Right ventricle myocardium superior (tissue), 1 donor: ENCODE measurements around the gene CR2. TPM values are rescaled to one million over a fixed set of nuclear protein-coding genes. Genes with fewer than 3 reads are reported as not detected.

ENCODE experiments used
- ATAC-seq: fragments of 200-7000 bp; cut with Tn5 transposase; one replicate; pipeline ENCODE4 v1.9.1; 2020; ENCODE audit warnings: mild to moderate bottlenecking; ENCODE audit not compliant: poor library complexity
- DNase-seq: peaks from one replicate; pipeline ENCODE4 v3.0.0-alpha.2; 2020
- intact Hi-C: fragments of 100-400 bp; cut with DNase I; formaldehyde crosslinking; loops from one replicate; pipeline ENCODE4 v1.11.2; 2022
- long read RNA-seq: library from polyadenylated mRNA; unstranded; transcript quantifications from one replicate; pipeline ENCODE4 v2.0.0, GENCODE V29; 2021
- total RNA-seq: library from RNA; stranded (reverse); fragmentation: NEBNext Ultra II Directional; extraction: Animal tissue kit (Norgen Biotek cat#: 25700); gene quantifications from one replicate; pipeline ENCODE4 v1.2.1, GENCODE V29; 2021
- donor health status: DM: no; HTN: yes; CAD: no; lungs with severe emphysema.

CR2 gene
- not detected for total RNA-seq
- long read RNA-seq = 0 reads

DNA sequence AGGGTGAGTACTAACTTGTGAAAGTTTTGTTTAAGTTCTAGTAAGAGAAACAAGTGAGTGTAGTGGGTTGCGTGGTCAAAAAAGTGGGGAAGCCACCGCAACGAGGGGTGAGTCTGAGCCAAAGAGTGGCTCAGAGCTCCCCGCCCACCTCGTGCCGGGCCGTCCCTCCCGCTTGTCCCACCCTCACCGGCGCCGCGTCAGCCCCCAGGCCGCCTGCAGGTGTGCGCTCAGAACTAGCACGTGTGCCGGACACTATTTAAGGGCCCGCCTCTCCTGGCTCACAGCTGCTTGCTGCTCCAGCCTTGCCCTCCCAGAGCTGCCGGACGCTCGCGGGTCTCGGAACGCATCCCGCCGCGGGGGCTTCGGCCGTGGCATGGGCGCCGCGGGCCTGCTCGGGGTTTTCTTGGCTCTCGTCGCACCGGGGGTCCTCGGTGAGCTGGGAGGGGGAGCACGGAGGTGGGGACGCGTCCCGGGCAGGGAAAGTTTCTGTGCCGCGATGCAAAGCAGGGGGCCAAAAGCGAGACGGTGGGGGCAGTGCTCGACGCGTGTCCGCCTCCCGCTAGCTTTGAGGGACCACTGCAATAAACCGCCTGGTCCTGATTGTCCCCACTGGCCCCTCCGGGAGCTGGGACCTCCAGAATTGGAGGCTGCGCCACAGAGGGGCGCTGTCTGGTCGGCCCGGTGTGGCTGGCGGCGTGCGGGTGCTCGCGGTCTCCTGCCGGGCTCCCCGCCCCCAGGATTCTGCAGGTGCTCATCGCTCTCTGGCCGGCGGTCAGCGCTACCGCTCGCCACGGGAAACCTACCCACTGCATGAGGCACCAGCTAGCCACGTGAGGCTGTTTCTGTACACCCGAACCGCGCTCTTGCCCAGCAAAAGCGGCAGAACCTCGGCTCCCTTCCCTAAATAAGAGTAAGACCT lies at the start of gene CR2:
CR2 (plus strand) TSS at position 283 of the 919 bp plus-strand sequence; CDS start at position 374, 91 bp downstream.
- intact Hi-C loops = no loop called here
- peak; percentile 57 for ATAC-seq
- peak; percentile 44 for DNase-seq

DNA sequence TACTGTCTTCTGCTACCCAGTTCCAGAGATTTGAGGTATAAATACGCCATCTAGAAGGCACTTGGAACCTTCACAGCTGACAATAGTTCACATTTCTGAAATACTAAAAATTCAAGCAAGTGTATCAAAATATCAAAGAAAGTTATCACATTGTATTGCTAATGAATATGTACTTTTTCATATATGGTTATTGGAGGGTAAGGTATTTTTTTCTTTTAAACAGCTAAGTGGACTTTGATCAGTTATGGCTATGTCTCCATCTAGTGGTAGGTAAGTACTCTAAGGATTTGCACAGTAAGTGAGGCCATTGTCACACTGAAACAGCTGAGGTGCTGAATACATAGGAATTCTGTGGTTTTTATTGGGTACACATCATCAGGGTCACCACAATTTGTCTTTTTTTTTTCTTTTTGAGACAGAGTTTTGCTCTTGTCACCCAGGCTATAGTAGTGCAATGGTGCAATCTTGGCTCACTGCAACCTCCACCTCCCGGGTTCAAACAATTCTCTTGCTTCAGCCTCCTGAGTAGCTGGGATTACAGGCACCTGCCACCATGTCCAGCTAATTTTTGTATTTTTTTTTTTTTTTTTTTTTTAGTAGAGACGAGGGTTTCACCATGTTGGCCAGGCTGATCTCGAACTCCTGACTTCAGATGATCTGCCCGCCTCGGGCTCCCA lies 49.1 kb upstream of the CR2 start:
- DNase-seq (no peak), ATAC-seq (peak; percentile 73)
- intact Hi-C loops = loop anchor here (5.0 kb wide), 2 partner anchors 223 to 318 kb away; partner anchors contain the start of gene C4BPB

- no peak for ATAC-seq
Observed at GRCh38 chr1:207405814-207406213, 48.3 kb upstream of the CR2 start.

DNA sequence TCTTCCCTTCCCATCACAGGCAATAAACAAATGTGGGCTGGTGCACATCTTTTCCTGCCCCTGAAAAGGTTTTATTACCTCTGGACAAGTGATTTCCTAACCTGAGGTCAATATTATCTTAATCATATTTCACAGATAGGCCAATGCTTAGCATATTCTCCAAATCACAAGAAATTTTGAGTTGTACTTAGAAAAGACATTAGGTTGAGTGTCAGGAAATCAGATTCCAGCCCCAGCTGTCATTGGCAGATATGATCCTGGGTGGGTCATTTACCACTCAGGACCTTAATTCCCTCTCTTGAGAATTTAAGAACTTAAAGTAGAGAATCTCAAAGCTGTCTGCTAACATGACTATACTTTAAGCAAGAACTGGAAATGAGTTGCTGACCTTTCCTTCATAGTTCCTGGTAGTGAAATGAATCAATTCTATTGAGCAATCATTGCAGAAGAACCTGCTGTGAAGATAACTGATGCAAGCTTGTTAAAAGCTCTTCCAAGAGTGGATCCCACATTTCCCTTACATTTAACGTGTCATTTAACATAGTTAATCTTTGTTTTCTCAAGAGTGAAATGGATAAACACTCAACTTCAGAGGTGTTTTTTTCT lies 46.4 kb upstream of the CR2 start:
- no peak for ATAC-seq
- no peak for DNase-seq
- intact Hi-C loops = loop anchor here (5.0 kb wide), 1 partner anchor 225 kb away; no protein-coding TSS in a partner anchor

More at GRCh38 chr1:207405814-207406213, 48.3 kb upstream of the CR2 start:
- no peak for DNase-seq
- intact Hi-C loops = loop anchor here (5.0 kb wide), 1 partner anchor 224 kb away; no protein-coding TSS in a partner anchor

DNA sequence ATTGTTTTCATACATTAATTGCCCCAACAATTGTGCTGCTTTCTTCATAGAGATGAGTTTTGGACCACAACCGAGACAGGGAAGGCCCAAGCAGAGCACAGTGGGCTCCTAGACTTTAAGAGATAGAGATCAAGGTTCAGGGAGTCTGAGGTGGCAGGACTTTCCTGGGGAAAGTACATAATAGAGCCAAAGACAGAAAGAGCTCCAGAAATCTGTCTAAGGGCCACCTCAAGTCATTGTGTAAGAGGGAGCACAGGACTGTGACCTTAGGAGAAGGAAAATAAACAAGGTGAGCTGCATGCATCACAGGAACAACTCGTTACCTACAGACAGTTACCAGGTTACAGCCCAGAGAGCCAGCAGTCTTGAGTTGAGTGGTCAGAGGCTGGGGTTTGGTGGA lies 41.3 kb upstream of the CR2 start:
- ATAC-seq = no peak
- intact Hi-C loops = no loop called here
- DNase-seq = no peak

GRCh38 chr1:207414606-207415108 lies 39.5 kb upstream of the CR2 start:
- no peak for ATAC-seq
- no peak for DNase-seq
- intact Hi-C loops = no loop called here

DNA sequence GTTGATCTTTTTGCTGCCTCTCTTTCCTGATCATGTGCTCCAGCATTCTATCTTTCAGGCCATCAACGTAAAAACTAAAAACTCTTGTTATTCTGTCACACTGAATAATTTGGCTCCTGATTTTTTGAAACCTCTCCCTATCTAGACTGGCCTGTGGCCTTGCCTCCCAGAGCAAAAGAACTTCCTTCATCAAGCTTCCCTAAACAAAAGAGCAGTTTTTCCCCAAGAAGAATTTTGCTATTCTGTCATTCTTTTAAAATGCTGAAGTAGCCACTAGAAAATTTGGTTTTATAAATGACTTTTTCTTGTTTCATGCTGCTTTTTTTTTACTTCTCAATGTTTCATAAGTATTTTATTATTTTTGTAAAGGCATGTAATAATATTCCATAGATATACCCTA lies 37.1 kb upstream of the CR2 start:
- DNase-seq = no peak
- no peak for ATAC-seq
- intact Hi-C loops = no loop called here

DNA sequence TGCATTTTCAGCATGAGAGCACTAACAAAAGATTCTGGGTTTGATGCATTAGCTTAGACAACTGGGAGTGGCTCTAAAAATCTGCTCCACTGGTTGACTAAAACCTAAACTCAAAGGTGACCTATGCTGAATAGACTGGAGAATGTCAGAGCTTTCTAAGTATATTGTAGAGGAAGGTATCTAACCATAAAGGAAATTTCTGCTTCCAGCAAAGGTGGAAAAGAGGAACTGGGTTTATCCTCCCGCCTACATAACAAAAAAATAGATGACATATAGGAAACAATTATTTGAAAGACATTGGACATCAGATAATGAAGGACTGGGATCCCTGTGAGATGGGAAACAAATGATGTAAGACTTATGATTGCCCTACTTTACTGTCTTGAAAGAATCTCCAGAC lies 35.8 kb upstream of the CR2 start:
- DNase-seq (no peak), ATAC-seq (no peak)
- intact Hi-C loops = no loop called here

DNA sequence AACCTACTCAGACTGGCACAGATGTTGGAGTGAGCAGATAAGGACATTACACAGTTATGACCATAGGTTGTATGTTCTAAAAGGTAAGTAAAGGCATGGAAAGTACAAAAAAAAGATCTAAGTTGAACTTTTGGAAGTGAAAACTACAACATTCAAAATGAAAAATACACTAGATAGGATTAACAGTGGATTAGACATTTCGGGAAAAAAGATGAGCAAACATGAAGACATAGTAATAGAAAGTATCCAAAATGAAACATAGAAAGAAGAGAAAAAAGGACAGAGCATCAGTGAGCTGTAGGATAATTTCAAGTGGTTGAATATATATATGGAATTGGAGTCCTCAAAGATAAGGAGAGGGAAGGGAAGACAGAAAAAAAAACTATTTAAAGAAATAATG lies 34.0 kb upstream of the CR2 start:
- intact Hi-C loops = no loop called here
- DNase-seq (no peak), ATAC-seq (no peak)

GRCh38 chr1:207421078-207421477 lies 33.0 kb upstream of the CR2 start:
- intact Hi-C loops = no loop called here
- ATAC-seq = no peak
- DNase-seq = no peak

GRCh38 chr1:207423560-207424292 lies 30.4 kb upstream of the CR2 start:
- intact Hi-C loops = no loop called here
- DNase-seq = no peak
- ATAC-seq = no peak

DNA sequence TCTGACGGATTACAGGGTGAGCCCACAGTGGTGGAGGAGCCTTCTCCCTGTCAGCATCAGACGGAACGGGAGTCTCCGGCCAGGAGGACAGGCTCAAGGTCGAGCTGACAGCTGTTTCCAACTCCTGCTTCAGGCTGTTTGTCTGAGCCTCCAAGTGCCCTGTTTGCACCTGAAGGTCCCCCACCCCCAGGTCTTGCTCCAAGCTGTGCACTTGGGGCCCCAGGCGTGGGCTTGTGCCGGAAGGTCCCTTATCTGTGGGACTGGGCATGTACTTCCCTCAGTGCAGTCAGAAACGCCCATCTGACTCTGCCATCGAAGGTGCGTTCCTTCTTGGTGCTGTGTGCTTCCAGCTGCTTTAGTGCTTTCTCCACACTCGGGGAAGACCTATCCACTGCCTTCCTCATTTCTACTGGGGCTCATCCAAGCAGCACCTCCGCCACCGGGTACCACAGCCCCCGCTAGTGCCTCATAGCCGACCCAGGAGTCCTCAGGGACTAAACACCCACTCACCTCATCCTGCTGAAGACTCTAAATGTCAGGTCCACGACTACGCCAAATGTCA lies 29.5 kb upstream of the CR2 start:
- intact Hi-C loops = no loop called here
- ATAC-seq (no peak), DNase-seq (no peak)

DNA sequence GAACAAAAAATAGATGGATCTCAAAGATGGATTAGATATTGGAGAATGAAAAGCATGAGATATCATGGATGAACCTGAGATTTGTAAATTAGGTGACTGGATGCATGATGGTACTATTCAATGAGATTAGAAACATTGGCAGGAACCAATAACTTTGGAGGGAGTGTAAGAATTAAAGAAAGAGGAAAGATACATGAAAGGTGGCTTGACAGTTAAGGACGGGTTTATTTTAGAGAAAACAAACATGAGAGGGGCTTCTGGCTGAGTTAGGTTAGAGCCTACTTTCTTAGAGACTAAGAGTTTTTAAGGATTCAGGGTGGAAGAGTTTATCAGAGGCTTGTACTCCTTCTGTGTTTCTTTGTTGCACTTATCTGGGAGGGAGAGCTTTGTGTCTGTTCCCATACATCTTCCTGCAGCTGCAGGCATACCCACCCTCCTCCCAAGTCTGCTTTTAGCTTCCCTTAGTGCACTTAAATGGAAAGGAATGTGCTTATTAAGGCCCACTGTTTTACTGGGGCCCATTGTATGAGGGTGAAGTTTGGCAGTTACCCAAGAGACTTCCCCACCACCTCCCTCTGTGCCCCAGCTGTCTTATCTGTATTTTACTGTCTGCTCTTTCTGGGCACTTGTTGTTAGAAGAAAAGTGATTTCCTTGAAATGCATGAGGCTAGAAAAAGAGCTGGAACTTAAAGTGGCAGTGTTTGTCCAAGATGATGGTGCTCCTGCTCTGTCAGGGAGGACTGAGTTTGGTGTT lies 26.1 kb upstream of the CR2 start:
- ATAC-seq (no peak), DNase-seq (no peak)
- intact Hi-C loops = no loop called here

GRCh38 chr1:207428783-207429182 lies 25.3 kb upstream of the CR2 start:
- DNase-seq = no peak
- intact Hi-C loops = no loop called here
- no peak for ATAC-seq

- intact Hi-C loops = no loop called here
- ATAC-seq (no peak), DNase-seq (no peak)
Observed at GRCh38 chr1:207429963-207430362, 24.2 kb upstream of the CR2 start.

DNA sequence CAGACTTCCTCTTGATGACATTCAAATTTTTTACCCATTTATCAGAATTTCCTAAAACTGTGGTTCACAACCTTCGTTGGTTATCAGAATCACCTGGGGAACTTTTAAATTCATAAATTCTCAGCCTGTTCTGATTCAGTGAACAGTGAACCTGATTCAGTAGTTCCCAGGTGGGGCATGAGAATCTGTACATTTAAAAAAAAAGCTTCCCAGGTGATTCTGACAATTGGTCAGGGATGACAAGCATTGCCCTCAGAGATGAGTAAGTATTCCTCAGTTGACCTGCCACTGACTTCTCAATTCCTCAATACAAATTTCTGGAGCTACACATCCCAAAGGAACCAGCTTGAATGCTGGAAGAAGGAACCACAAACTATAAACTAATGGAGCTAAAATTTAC lies 23.5 kb upstream of the CR2 start:
- ATAC-seq = no peak

GRCh38 chr1:207431508-207431907 lies 22.6 kb upstream of the CR2 start:
- ATAC-seq (no peak), DNase-seq (no peak)
- intact Hi-C loops = no loop called here

More for the DNA sequence above, 23.5 kb upstream of the CR2 start:
- DNase-seq = no peak
- intact Hi-C loops = no loop called here

GRCh38 chr1:207433435-207433834 lies 20.7 kb upstream of the CR2 start:
- no peak for ATAC-seq
- DNase-seq = no peak
- intact Hi-C loops = no loop called here
